Tibial artery (tissue), 4 donors: ENCODE measurements around the gene NDFIP1.

Experiments used
- DNase-seq, 2 donors: peaks; one replicate each; pipeline ENCODE4 v3.0.0-alpha.2; 2019
- H3K27ac ChIP-seq, 2 donors: fragments of 200-600 bp; sonication (generic) in 1 of 2; 1 replicate in 1 of 2; 2 replicates in 1 of 2; pipeline ENCODE4 v1.5.1; 2018 to 2019; ENCODE audit warnings: mild to moderate bottlenecking in 1 of 2
- H3K27me3 ChIP-seq, 2 donors: fragments of 200-600 bp; sonication (generic) in 1 of 2; one replicate each; pipeline versions ENCODE4 v1.5.1 to v1.6.0; 2016 to 2019
- H3K36me3 ChIP-seq, 3 donors: fragments of 200-600 bp; sonication (generic) in 2 of 3; one replicate each; pipeline ENCODE4 v1.5.1; 2016 to 2019; ENCODE audit warnings: mild to moderate bottlenecking in 2 of 3
- H3K4me1 ChIP-seq, 4 donors: fragments of 200-600 bp; sonication (generic) in 2 of 4; 1 replicate in 3 of 4; 2 replicates in 1 of 4; pipeline ENCODE4 v1.5.1; 2016 to 2019
- H3K4me3 ChIP-seq, 2 donors: fragments of 200-600 bp; sonication (generic) in 1 of 2; 1 replicate in 1 of 2; 2 replicates in 1 of 2; pipeline ENCODE4 v1.5.1; 2018 to 2019; ENCODE audit warnings: mild to moderate bottlenecking in 2 of 2
- H3K9me3 ChIP-seq, 3 donors: fragments of 200-600 bp; sonication (generic) in 1 of 3; one replicate each; pipeline ENCODE4 v1.5.1; 2016 to 2019
- CTCF ChIP-seq, 2 experiments: fragments of 200-600 bp in 1 of 2; fragments of 450-650 bp in 1 of 2; IDR thresholded peaks; one replicate each; pipeline ENCODE4 v1.5.1; 2017 to 2019; ENCODE audit warnings: antibody characterized with exemption in 2 of 2, mild to moderate bottlenecking in 1 of 2, moderate library complexity in 1 of 2
- intact Hi-C: fragments of 100-400 bp; cut with DNase I; formaldehyde crosslinking; loops from one replicate; pipeline ENCODE4 v1.15.0; 2023; ENCODE audit warnings: low total_unique reads

Gene NDFIP1

GRCh38 chr5:142181547-142182163, 73.1 kb downstream of the NDFIP1 start:
- Histone ChIP-seq H3K27me3 (no peaks in the 10 kb centered on the region), H3K27ac (no peak overlapping the region), H3K4me3 (no peak overlapping the region), H3K36me3 (no peaks in the 10 kb centered on the region), H3K4me1 (no peaks in the 10 kb centered on the region), H3K9me3 (no peaks in the 10 kb centered on the region)
- peak in 1 of 2 donors; percentile 3 for DNase-seq
- TF ChIP-seq CTCF (IDR thresholded peaks at IDR 0.05), result no peak
- intact Hi-C loops, result no loop called here

DNA sequence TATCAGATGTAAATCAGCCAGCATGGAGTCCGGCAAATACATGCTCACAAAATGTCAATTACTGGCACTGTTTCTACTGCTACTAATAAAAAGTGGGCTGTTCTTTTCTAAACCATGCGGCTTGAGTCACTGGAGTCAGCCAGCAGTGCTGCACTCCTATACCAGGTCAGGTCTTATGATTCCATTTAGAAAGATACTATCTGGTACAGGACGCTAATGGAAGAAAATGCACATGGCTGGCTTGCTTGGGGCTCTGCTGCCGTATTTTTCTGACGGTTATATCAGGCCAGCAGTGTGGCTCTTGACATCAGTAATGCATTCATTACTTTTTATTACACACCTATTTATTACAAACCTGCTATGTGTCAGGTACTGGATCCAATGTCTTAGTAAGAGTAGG, 74.3 kb downstream of the NDFIP1 start:
- no peak for TF ChIP-seq CTCF (IDR thresholded peaks at IDR 0.05)
- no peak overlapping the region for H3K4me3 ChIP-seq
- peak in 1 of 2 donors; percentile 6 for DNase-seq
- no peak overlapping the region for H3K27ac ChIP-seq
- no peaks in the 10 kb centered on the region for H3K27me3 ChIP-seq
- no peaks in the 10 kb centered on the region for H3K9me3 ChIP-seq
- H3K36me3 ChIP-seq, result no peaks in the 10 kb centered on the region
- intact Hi-C loops, result no loop called here
- no peaks in the 10 kb centered on the region for H3K4me1 ChIP-seq

DNA sequence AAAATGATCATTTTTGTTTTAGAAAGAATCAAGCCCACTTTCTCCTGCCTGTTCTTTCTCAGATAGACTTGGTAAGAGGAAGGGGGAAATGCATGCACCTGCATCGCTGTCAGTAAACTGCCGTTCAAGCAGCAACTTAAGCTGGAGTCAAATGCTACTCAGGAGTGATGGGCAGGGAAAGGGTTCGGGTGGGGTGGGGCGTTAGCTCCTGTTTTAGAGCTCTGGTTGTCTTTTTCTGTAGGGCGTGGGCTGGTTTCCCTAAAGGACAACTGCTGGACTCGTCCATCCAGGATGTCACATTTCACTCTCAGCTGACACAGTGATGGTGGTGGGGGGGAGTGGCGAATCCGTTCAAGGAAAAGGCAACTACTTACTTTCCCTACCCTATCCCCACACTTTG, 75.0 kb downstream of the NDFIP1 start:
- Histone ChIP-seq H3K4me1 (no peaks in the 10 kb centered on the region), H3K4me3 (no peak overlapping the region), H3K27me3 (no peaks in the 10 kb centered on the region), H3K9me3 (no peaks in the 10 kb centered on the region), H3K36me3 (no peaks in the 10 kb centered on the region), H3K27ac (no peak overlapping the region)
- DNase-seq, result peak in 1 of 2 donors; percentile 28
- TF ChIP-seq CTCF (IDR thresholded peaks at IDR 0.05), result no peak
- intact Hi-C loops, result no loop called here

- DNase-seq, result no peak
Measured at GRCh38 chr5:142184988-142185387, 76.4 kb downstream of the NDFIP1 start.

DNA sequence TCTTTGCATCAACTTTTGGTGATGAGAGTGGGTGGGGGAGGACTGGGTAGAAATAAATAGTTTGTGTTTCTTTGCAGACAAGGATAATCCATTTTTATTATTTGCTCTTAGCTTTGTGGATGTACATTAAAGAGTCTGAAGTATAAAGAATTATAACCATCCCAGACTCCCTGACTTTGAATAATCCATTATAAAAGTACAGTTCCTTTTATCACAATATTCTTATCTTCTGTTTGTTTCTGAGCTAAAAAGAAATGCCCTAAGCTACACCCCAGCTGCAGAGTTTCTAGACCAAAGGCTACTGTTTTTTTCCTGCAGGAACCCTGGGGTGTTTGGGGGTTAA, 77.9 kb downstream of the NDFIP1 start:
- Histone ChIP-seq H3K36me3 (no peaks in the 10 kb centered on the region), H3K27ac (no peak overlapping the region), H3K4me3 (no peak overlapping the region), H3K27me3 (no peaks in the 10 kb centered on the region), H3K4me1 (peaks cover 0 to 10% (median 3%) of the 10 kb centered on the region in 4 donors), H3K9me3 (no peaks in the 10 kb centered on the region)
- no peak for DNase-seq
- no peak for TF ChIP-seq CTCF (IDR thresholded peaks at IDR 0.05)
- intact Hi-C loops, result no loop called here

More at GRCh38 chr5:142184988-142185387, 76.4 kb downstream of the NDFIP1 start:
- Histone ChIP-seq H3K9me3 (no peaks in the 10 kb centered on the region), H3K4me3 (no peak overlapping the region), H3K4me1 (no peaks in the 10 kb centered on the region), H3K27me3 (no peaks in the 10 kb centered on the region), H3K27ac (no peak overlapping the region), H3K36me3 (no peaks in the 10 kb centered on the region)
- intact Hi-C loops, result no loop called here
- no peak for TF ChIP-seq CTCF (IDR thresholded peaks at IDR 0.05)
